Neutrophil (primary cell): ENCODE measurements around the gene EYA3.
A peak's percentile ranks its signal among the peaks of the same experiment; 100 is the strongest.

Experiments used
- H3K27ac ChIP-seq: fragments of 200-600 bp; sonication (generic); 2 replicates; pipeline ENCODE4 v1.5.1; 2016; ENCODE audit warnings: mild to moderate bottlenecking, moderate library complexity
- H3K27me3 ChIP-seq: fragments of 200-600 bp; sonication (generic); 2 replicates; pipeline ENCODE4 v1.6.0; 2016; ENCODE audit warnings: mild to moderate bottlenecking
- H3K36me3 ChIP-seq: fragments of 200-600 bp; sonication (generic); 2 replicates; pipeline ENCODE4 v1.5.1; 2017
- H3K4me1 ChIP-seq, 2 experiments: fragments of 200-600 bp in 1 of 2; sonication (generic) in 1 of 2; 1 replicate in 1 of 2; 2 replicates in 1 of 2; pipeline versions ENCODE4 v1.5.1 to v1.6.1; 2013 to 2016; ENCODE audit warnings: low read depth in 1 of 2, low read length in 1 of 2, mild to moderate bottlenecking in 1 of 2, moderate library complexity in 1 of 2; ENCODE audit not compliant: control insufficient read depth in 1 of 2, insufficient read depth in 1 of 2
- H3K4me3 ChIP-seq, 2 experiments: fragments of 200-600 bp in 1 of 2; sonication (generic) in 1 of 2; 1 replicate in 1 of 2; 2 replicates in 1 of 2; pipeline ENCODE4 v1.5.1; 2013 to 2016; ENCODE audit warnings: low read depth in 1 of 2, low read length in 1 of 2, mild to moderate bottlenecking in 1 of 2, moderate library complexity in 1 of 2
- H3K9me3 ChIP-seq: fragments of 200-600 bp; sonication (generic); 2 replicates; pipeline ENCODE4 v1.5.1; 2016
- CTCF ChIP-seq: fragments of 200-600 bp; sonication (generic); IDR thresholded peaks from 2 replicates; pipeline ENCODE4 v1.5.1; 2016; ENCODE audit warnings: antibody characterized with exemption

EYA3 gene

GRCh38 chr1:27972141-27972540, 116.3 kb downstream of the EYA3 start:
- Histone ChIP-seq H3K27ac (no peak overlapping the region), H3K9me3 (no peaks in the 10 kb centered on the region), H3K27me3 (no peaks in the 10 kb centered on the region), H3K4me1 (no peaks in the 10 kb centered on the region), H3K4me3 (no peak overlapping the region), H3K36me3 (peaks cover 45% of the 10 kb centered on the region)
- TF ChIP-seq CTCF, result no peak

- H3K36me3 ChIP-seq, result peaks cover 45% of the 10 kb centered on the region
- no peaks in the 10 kb centered on the region for H3K9me3 ChIP-seq
- no peak overlapping the region for H3K4me3 ChIP-seq
- no peak overlapping the region for H3K27ac ChIP-seq
- no peak for TF ChIP-seq CTCF
- H3K4me1 ChIP-seq, result no peaks in the 10 kb centered on the region
- H3K27me3 ChIP-seq, result no peaks in the 10 kb centered on the region
Observed at GRCh38 chr1:27971674-27972073, 116.7 kb downstream of the EYA3 start.

GRCh38 chr1:27970401-27970800, 118.0 kb downstream of the EYA3 start:
- Histone ChIP-seq H3K36me3 (peaks cover 54% of the 10 kb centered on the region), H3K9me3 (no peaks in the 10 kb centered on the region), H3K4me3 (no peak overlapping the region), H3K27ac (no peak overlapping the region), H3K27me3 (no peaks in the 10 kb centered on the region), H3K4me1 (no peaks in the 10 kb centered on the region)
- TF ChIP-seq CTCF, result no peak

GRCh38 chr1:27968692-27969091, 119.7 kb downstream of the EYA3 start:
- TF ChIP-seq CTCF, result no peak
- peaks cover 1 to 2% of the 10 kb centered on the region in 2 experiments for H3K4me1 ChIP-seq
- peaks cover 66% of the 10 kb centered on the region for H3K36me3 ChIP-seq
- peak overlapping the region; percentile 51 for H3K27ac ChIP-seq
- no peak overlapping the region for H3K4me3 ChIP-seq
- H3K9me3 ChIP-seq, result no peaks in the 10 kb centered on the region
- H3K27me3 ChIP-seq, result no peaks in the 10 kb centered on the region

- peaks cover 5 to 7% of the 10 kb centered on the region in 2 experiments for H3K4me1 ChIP-seq
- H3K27me3 ChIP-seq, result no peaks in the 10 kb centered on the region
- peaks cover 73% of the 10 kb centered on the region for H3K36me3 ChIP-seq
- no peak overlapping the region for H3K4me3 ChIP-seq
- H3K9me3 ChIP-seq, result no peaks in the 10 kb centered on the region
- H3K27ac ChIP-seq, result peak overlapping the region; percentile 51
- no peak for TF ChIP-seq CTCF
Observed at GRCh38 chr1:27967884-27968466, 120.4 kb downstream of the EYA3 start.
